Small intestine (tissue), 7 donors: ENCODE results near the gene RNF145. TPM values are rescaled to one million over a fixed set of nuclear protein-coding genes. Genes with fewer than 3 reads are reported as not detected.

Experiments used
- DNase-seq, 2 donors: peaks; one replicate each; pipeline versions ENCODE4 v3.0.0 to v3.0.0-alpha.2; 2013
- FAIRE-seq: peaks from 2 replicates; lab custom pipeline; 2012; peaks lifted over from hg19 to GRCh38; lab: Jason Lieb, UNC
- H3K27ac ChIP-seq, 3 donors: one replicate each; pipeline ENCODE4 v1.5.1; 2013; ENCODE audit warnings: low read length in 2 of 3, mild to moderate bottlenecking in 2 of 3, control low read depth in 1 of 3, inconsistent platforms in 1 of 3, low read depth in 1 of 3, moderate library complexity in 1 of 3
- H3K27me3 ChIP-seq, 3 donors: one replicate each; pipeline ENCODE4 v1.6.1; 2013; ENCODE audit warnings: low read length in 3 of 3, inconsistent platforms in 1 of 3; ENCODE audit not compliant: control insufficient read depth in 3 of 3, insufficient read depth in 3 of 3
- H3K36me3 ChIP-seq, 3 donors: one replicate each; pipeline ENCODE4 v1.6.1; 2013; ENCODE audit warnings: low read length in 3 of 3, inconsistent platforms in 1 of 3, low read depth in 1 of 3, mild to moderate bottlenecking in 1 of 3, moderate library complexity in 1 of 3; ENCODE audit not compliant: control insufficient read depth in 3 of 3, insufficient read depth in 2 of 3
- H3K4me1 ChIP-seq, 3 donors: one replicate each; pipeline ENCODE4 v1.6.1; 2013; ENCODE audit warnings: low read length in 2 of 3, inconsistent platforms in 1 of 3, low read depth in 1 of 3, mild to moderate bottlenecking in 1 of 3, moderate library complexity in 1 of 3; ENCODE audit not compliant: control insufficient read depth in 3 of 3, insufficient read depth in 2 of 3
- H3K4me3 ChIP-seq, 3 donors: one replicate each; pipeline ENCODE4 v1.5.1; 2013; ENCODE audit warnings: low read length in 3 of 3, control low read depth in 1 of 3, inconsistent platforms in 1 of 3, low read depth in 1 of 3, mild to moderate bottlenecking in 1 of 3, moderate library complexity in 1 of 3
- H3K9me3 ChIP-seq, 2 donors: one replicate each; pipeline ENCODE4 v1.6.1; 2013; ENCODE audit warnings: low read depth in 1 of 2, low read length in 1 of 2; ENCODE audit not compliant: control insufficient read depth in 2 of 2, insufficient read depth in 1 of 2
- WGBS, 3 donors: extraction: QIAGEN DNeasy Blood & Tissue Kit; methylation state at CpG; one replicate each; pipeline ENCODE4 v1.1.7; 2013; 5-methylcytosine and 5-hydroxymethylcytosine counted together
- polyA plus RNA-seq, 4 donors: library from polyadenylated mRNA; stranded (reverse) in 3 of 4; unstranded in 1 of 4; fragments of 200-250 nt in 3 of 4; fragments of 120-200 nt in 1 of 4; gene quantifications; one replicate each; pipeline versions ENCODE4 v1.2.1 to v1.2.3, GENCODE V29; 2013
- donor health status: healthy with polysubstance abuse.
- donor health status: control.
- donor health status: control.
- donor health status: Bipolar disorder and iron deficiency.
- donor health status: healthy.

RNF145 gene
- polyA plus RNA-seq, 4 donors: 6.5 to 47.3 (median 23.1) TPM

- H3K27me3 ChIP-seq: no peaks in the 10 kb centered on the region
- H3K4me1 ChIP-seq: peaks cover 3 to 27% (median 4%) of the 10 kb centered on the region in 3 donors
- 0% methylated on average over 33 to 35 of the region's 35 CpGs for WGBS, 3 donors
- no peaks in the 10 kb centered on the region for H3K36me3 ChIP-seq
- H3K27ac ChIP-seq: peak overlapping the region; percentile 76 to 97 (median 91)
- H3K4me3 ChIP-seq: peak overlapping the region; percentile 73 to 96 (median 93)
- DNase-seq: peak; percentile 73 to 85
- no peak for FAIRE-seq
- no peaks in the 10 kb centered on the region for H3K9me3 ChIP-seq
Measured at GRCh38 chr5:159207686-159208513, 1.5 kb downstream of the RNF145 start.

GRCh38 chr5:159207222-159207685 is 2.1 kb downstream of the RNF145 start:
- no peak for DNase-seq
- WGBS, 3 donors: 27 to 64% (median 43%) methylated on average over 5 of the region's 5 CpGs
- FAIRE-seq: no peak
- Histone ChIP-seq H3K4me3 (peak overlapping the region; percentile 73 to 96 (median 93)), H3K27me3 (no peaks in the 10 kb centered on the region), H3K9me3 (no peaks in the 10 kb centered on the region), H3K27ac (peak overlapping the region; percentile 76 to 97 (median 91)), H3K36me3 (no peaks in the 10 kb centered on the region), H3K4me1 (peaks cover 3 to 27% (median 4%) of the 10 kb centered on the region in 3 donors)

GRCh38 chr5:159206818-159207217 is 2.5 kb downstream of the RNF145 start:
- Histone ChIP-seq H3K4me1 (peaks cover 3 to 24% (median 4%) of the 10 kb centered on the region in 3 donors), H3K27me3 (no peaks in the 10 kb centered on the region), H3K27ac (peak overlapping the region in 2 of 3 donors; percentile 16 to 91), H3K4me3 (peak overlapping the region in 1 of 3 donors; percentile 0), H3K9me3 (no peaks in the 10 kb centered on the region), H3K36me3 (no peaks in the 10 kb centered on the region)
- DNase-seq (no peak), FAIRE-seq (no peak)
- 55 to 85% (median 68%) methylated on average over 2 of the region's 2 CpGs for WGBS, 3 donors

- Histone ChIP-seq H3K4me1 (peaks cover 3 to 20% (median 4%) of the 10 kb centered on the region in 3 donors), H3K27ac (peak overlapping the region in 1 of 3 donors; percentile 91), H3K9me3 (no peaks in the 10 kb centered on the region), H3K4me3 (no peak overlapping the region), H3K27me3 (no peaks in the 10 kb centered on the region), H3K36me3 (no peaks in the 10 kb centered on the region)
- no peak for DNase-seq
- WGBS, 3 donors: 45 to 62% (median 55%) methylated on average over 2 of the region's 2 CpGs
- FAIRE-seq: no peak
Measured at GRCh38 chr5:159206368-159206767, 3.0 kb downstream of the RNF145 start.

DNA sequence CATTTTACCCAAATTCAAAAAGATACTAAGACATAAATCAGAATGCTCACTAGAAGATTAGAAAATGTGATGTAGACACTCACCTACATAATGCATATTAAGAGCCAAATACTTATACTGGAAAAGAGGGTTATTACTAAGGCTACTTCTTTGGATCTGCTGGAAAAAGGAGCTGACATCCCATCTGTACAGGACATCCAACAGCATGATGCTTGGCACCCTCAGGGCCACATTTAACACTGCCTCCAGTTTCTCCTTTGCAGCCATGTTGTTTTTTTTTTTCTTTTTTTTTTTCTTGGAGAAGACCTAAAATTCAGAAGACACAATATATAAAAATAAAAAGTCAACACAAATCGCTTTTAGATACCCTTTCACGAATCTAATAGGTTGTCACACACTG is 6.0 kb downstream of the RNF145 start:
- FAIRE-seq: no peak
- no peak overlapping the region for H3K4me3 ChIP-seq
- H3K4me1 ChIP-seq: peaks cover 0 to 4% (median 4%) of the 10 kb centered on the region in 3 donors
- no peaks in the 10 kb centered on the region for H3K9me3 ChIP-seq
- no peaks in the 10 kb centered on the region for H3K27me3 ChIP-seq
- WGBS, 3 donors: 83 to 92% (median 86%) methylated on average over 2 of the region's 2 CpGs
- no peak overlapping the region for H3K27ac ChIP-seq
- DNase-seq: no peak
- peaks cover 0 to 2% (median 0%) of the 10 kb centered on the region in 3 donors for H3K36me3 ChIP-seq

DNA sequence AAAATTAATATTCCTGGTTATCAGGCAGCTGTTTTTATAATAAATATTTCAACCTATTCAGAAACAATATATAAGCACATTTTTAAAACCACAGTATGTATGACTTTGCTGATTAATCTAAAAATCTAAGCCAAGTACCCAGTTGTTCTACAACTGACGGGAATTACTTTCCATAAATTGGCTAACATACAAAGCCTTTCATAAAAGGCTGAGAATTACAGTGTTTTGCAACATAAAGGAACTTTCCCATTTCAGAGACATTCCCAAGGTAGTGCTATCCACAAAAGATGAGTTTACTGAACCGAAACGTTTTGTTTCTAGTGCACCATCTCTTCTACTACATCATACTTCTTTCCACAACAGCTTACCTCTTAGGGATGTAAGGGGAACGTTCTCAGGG is 7.2 kb downstream of the RNF145 start:
- FAIRE-seq: no peak
- Histone ChIP-seq H3K27me3 (no peaks in the 10 kb centered on the region), H3K4me1 (peaks cover 0 to 4% (median 4%) of the 10 kb centered on the region in 3 donors), H3K27ac (no peak overlapping the region), H3K9me3 (no peaks in the 10 kb centered on the region), H3K36me3 (peaks cover 0 to 7% (median 3%) of the 10 kb centered on the region in 3 donors), H3K4me3 (no peak overlapping the region)
- no peak for DNase-seq
- 75 to 81% (median 79%) methylated on average over 4 of the region's 4 CpGs for WGBS, 3 donors

- peaks cover 0 to 4% (median 0%) of the 10 kb centered on the region in 3 donors for H3K4me1 ChIP-seq
- peaks cover 0 to 7% (median 3%) of the 10 kb centered on the region in 3 donors for H3K36me3 ChIP-seq
- H3K27me3 ChIP-seq: no peaks in the 10 kb centered on the region
- H3K27ac ChIP-seq: no peak overlapping the region
- no peak overlapping the region for H3K4me3 ChIP-seq
- 98 to 99% (median 98%) methylated on average over 2 of the region's 2 CpGs for WGBS, 3 donors
- DNase-seq (no peak), FAIRE-seq (no peak)
- no peaks in the 10 kb centered on the region for H3K9me3 ChIP-seq
Measured at GRCh38 chr5:159199780-159200179, 9.6 kb downstream of the RNF145 start.

GRCh38 chr5:159199225-159199624 is 10.1 kb downstream of the RNF145 start:
- DNase-seq: no peak
- no peak for FAIRE-seq
- WGBS, 3 donors: 81 to 94% (median 84%) methylated on average over 3 of the region's 3 CpGs
- Histone ChIP-seq H3K27me3 (no peaks in the 10 kb centered on the region), H3K36me3 (peaks cover under 1 to 8% (median 3%) of the 10 kb centered on the region in 3 donors), H3K4me1 (peaks cover 0 to 2% (median 0%) of the 10 kb centered on the region in 3 donors), H3K9me3 (no peaks in the 10 kb centered on the region), H3K27ac (no peak overlapping the region), H3K4me3 (no peak overlapping the region)
